K562 (cell line): ENCODE results near the gene CNGA4. TPM values are rescaled to one million over a fixed set of nuclear protein-coding genes. Genes with fewer than 3 reads are reported as not detected.

Experiments
- ATAC-seq: fragments of 200-7000 bp; cut with Tn5 transposase; 3 replicates; pipeline ENCODE4 v1.9.1; 2020; ENCODE audit warnings: moderate library complexity
- BruUV-seq: library from RNA; stranded (reverse); fragments of 400-500 nt; replicated peaks from 2 replicates; lab custom pipeline; 2021; lab: Mats Ljungman, UMichigan
- CTCF ChIA-PET: fragments of 300-600 bp; formaldehyde crosslinking; extraction: SDS; loops from one replicate; lab custom pipeline; 2021; ENCODE audit warnings: low intra/inter-chr PET ratio; lab: Yijun Ruan, JAX
- POLR2A ChIA-PET: fragments of 300-600, 350-650 bp; sonication (Branson Sonifier 250); formaldehyde crosslinking; extraction: SDS; loops from one replicate; lab custom pipeline; 2021; ENCODE audit warnings: antibody characterized with exemption, inconsistent platforms; lab: Yijun Ruan, JAX
- DNase-seq, 4 experiments: peaks; one replicate each; pipeline versions ENCODE4 v3.0.0 to v3.0.0-alpha.2; 2011 to 2018; ENCODE audit warnings: low spot score in 3 of 4, mixed read lengths in 3 of 4; ENCODE audit errors: extremely low read depth in 1 of 4
- FAIRE-seq: peaks from 2 replicates; lab custom pipeline; 2011; peaks lifted over from hg19 to GRCh38; lab: Jason Lieb, UNC
- H2AFZ ChIP-seq: 2 replicates; pipeline ENCODE4 v1.6.0; 2011; ENCODE audit warnings: low read depth, low read length, control low read depth, inconsistent platforms
- H3K27ac ChIP-seq: fragments of 200-600 bp; 3 replicates; pipeline ENCODE4 v1.8.0; 2011; ENCODE audit warnings: low read depth, mild to moderate bottlenecking, control low read depth, inconsistent platforms, low read length, moderate library complexity, mixed read lengths; ENCODE audit errors: extremely low read depth
- H3K27me3 ChIP-seq, 2 experiments: fragments of 300-600 bp in 1 of 2; 2 replicates in 1 of 2; 3 replicates in 1 of 2; pipeline versions ENCODE4 v1.6.0 to v1.8.0; 2011; ENCODE audit warnings: inconsistent platforms in 2 of 2, low read length in 2 of 2, mild to moderate bottlenecking in 1 of 2, mixed read lengths in 1 of 2, moderate library complexity in 1 of 2; ENCODE audit not compliant: control insufficient read depth in 2 of 2, insufficient read depth in 2 of 2
- H3K36me3 ChIP-seq: fragments of 300-600 bp; 3 replicates; pipeline ENCODE4 v1.8.0; 2011; ENCODE audit warnings: mild to moderate bottlenecking, low read length, inconsistent platforms; ENCODE audit not compliant: control insufficient read depth, insufficient read depth
- H3K4me1 ChIP-seq, 2 experiments: fragments of 200-600 bp in 1 of 2; replicated peaks in 1 of 2; 2 replicates in 1 of 2; 3 replicates in 1 of 2; pipeline versions ENCODE4 v1.5.1 to v1.8.0; 2011; ENCODE audit warnings: inconsistent platforms in 2 of 2, low read length in 2 of 2, mild to moderate bottlenecking in 1 of 2, mixed read lengths in 1 of 2, moderate library complexity in 1 of 2; ENCODE audit not compliant: control insufficient read depth in 2 of 2, insufficient read depth in 2 of 2
- H3K4me2 ChIP-seq: 2 replicates; pipeline ENCODE4 v1.6.1; 2011; ENCODE audit warnings: low read length, control low read depth, inconsistent platforms, mixed read lengths; ENCODE audit not compliant: insufficient read depth
- H3K4me3 ChIP-seq: fragments of 200-600 bp; sonication (generic), shearing (Covaris generic); 2 replicates; pipeline ENCODE4 v1.5.1; 2016; ENCODE audit warnings: control low read depth, inconsistent platforms
- H3K79me2 ChIP-seq: fragments of 200-600 bp; 3 replicates; pipeline ENCODE4 v1.8.0; 2011; ENCODE audit warnings: low read length, inconsistent platforms; ENCODE audit not compliant: control insufficient read depth, insufficient read depth
- H3K9ac ChIP-seq, 2 experiments: 2 replicates each; pipeline versions ENCODE4 v1.6.0 to v1.6.1; 2011; ENCODE audit warnings: low read depth in 2 of 2, low read length in 2 of 2, control low read depth in 1 of 2, inconsistent platforms in 1 of 2, mild to moderate bottlenecking in 1 of 2, mixed read lengths in 1 of 2; ENCODE audit not compliant: insufficient read depth in 1 of 2
- H3K9me1 ChIP-seq: one replicate; pipeline ENCODE4 v1.6.0; 2011; ENCODE audit warnings: inconsistent platforms, mild to moderate bottlenecking, low read length, moderate library complexity; ENCODE audit not compliant: control insufficient read depth, insufficient read depth
- H3K9me3 ChIP-seq: replicated peaks from 2 replicates; pipeline ENCODE4 v1.5.1; 2011; ENCODE audit warnings: low read depth, low read length, inconsistent platforms; ENCODE audit not compliant: control insufficient read depth, insufficient read depth
- H4K20me1 ChIP-seq: replicated peaks from 2 replicates; pipeline ENCODE4 v1.6.1; 2011; ENCODE audit warnings: low read length, inconsistent platforms, mixed read lengths; ENCODE audit not compliant: control insufficient read depth, insufficient read depth
- ARID4B ChIP-seq: sonication (generic); formaldehyde crosslinking; IDR thresholded peaks from 2 replicates; pipeline ENCODE4 v1.8.0; 2022; ENCODE audit warnings: mild to moderate bottlenecking, missing genetic modification reagents
- ATF3 ChIP-seq, 2 experiments: fragments of 450-650 bp in 1 of 2; sonication (generic) in 1 of 2; formaldehyde crosslinking in 1 of 2; IDR thresholded peaks in 1 of 2; conservative IDR thresholded peaks in 1 of 2; 2 replicates each; pipeline versions ENCODE4 v1.6.1 to v1.8.1; 2016 to 2023; ENCODE audit warnings: mild to moderate bottlenecking in 2 of 2, moderate library complexity in 2 of 2, inconsistent platforms in 1 of 2, missing genetic modification reagents in 1 of 2
- HIVEP1 ChIP-seq: fragments of 250-450 bp; sonication (Bioruptor Pico); IDR thresholded peaks from 2 replicates; pipeline ENCODE4 v1.4.0; 2020; ENCODE audit warnings: mild to moderate bottlenecking
- HMG20A ChIP-seq: fragments of 450-650 bp; formaldehyde crosslinking; conservative IDR thresholded peaks from 2 replicates; pipeline ENCODE4 v1.4.0; 2020; ENCODE audit warnings: mild to moderate bottlenecking, mixed read lengths
- MED1 ChIP-seq: sonication (generic); formaldehyde crosslinking; IDR thresholded peaks from 2 replicates; pipeline ENCODE4 v1.8.1; 2023; ENCODE audit warnings: missing genetic modification reagents, borderline replicate concordance
- NEUROD1 ChIP-seq: fragments of 150-350 bp; IDR thresholded peaks from 2 replicates; pipeline ENCODE4 v1.6.1; 2014; ENCODE audit warnings: borderline replicate concordance, low read length, low read depth; ENCODE audit not compliant: partially characterized antibody
- PKNOX1 ChIP-seq: fragments of 450-650 bp; IDR thresholded peaks from 2 replicates; pipeline ENCODE4 v1.6.1; 2016
- SMARCA5 ChIP-seq: fragments of 450-650 bp; IDR thresholded peaks from 2 replicates; pipeline ENCODE4 v1.6.1; 2016
- TAF7 ChIP-seq: fragments of 450-650 bp; IDR thresholded peaks from 2 replicates; pipeline ENCODE4 v1.6.1; 2016; ENCODE audit warnings: missing genetic modification characterization, missing compliant biosample characterization
- ZC3H11A ChIP-seq: IDR thresholded peaks from 2 replicates; pipeline ENCODE4 v1.6.1; 2012; ENCODE audit warnings: low read depth, low read length, improper control_type of control experiment
- ZNF121 ChIP-seq: sonication (generic); formaldehyde crosslinking; conservative IDR thresholded peaks from 2 replicates; pipeline ENCODE4 v1.8.0; 2022; ENCODE audit warnings: missing genetic modification reagents
- ZNF133 ChIP-seq: fragments of 250-450 bp; sonication (Bioruptor Pico); IDR thresholded peaks from 2 replicates; pipeline ENCODE4 v1.4.0; 2020; ENCODE audit warnings: mild to moderate bottlenecking
- ZNF583 ChIP-seq: fragments of 250-450 bp; sonication (Bioruptor Pico); IDR thresholded peaks from 2 replicates; pipeline ENCODE4 v1.4.0; 2020
- ZNF778 ChIP-seq: fragments of 450-650 bp; formaldehyde crosslinking; IDR thresholded peaks from 2 replicates; pipeline ENCODE4 v1.4.0; 2020; ENCODE audit warnings: mild to moderate bottlenecking, moderate library complexity
- WGBS: fragments of 100-300 bp; shearing (Covaris generic); methylation state at CpG from one replicate; pipeline ENCODE4 v1.1.6; 2016; ENCODE audit warnings: low coverage, mixed read lengths; ENCODE audit not compliant: insufficient coverage; ENCODE audit errors: missing lambda C conversion rate; 5-methylcytosine and 5-hydroxymethylcytosine counted together
- in situ Hi-C: fragments of 300-500 bp; cut with MboI; formaldehyde crosslinking; loops from 4 replicates; pipeline ENCODE4 v1.15.0; 2018; ENCODE audit warnings: inconsistent platforms, mixed read lengths
- intact Hi-C: fragments of 100-400 bp; cut with micrococcal nuclease; formaldehyde crosslinking; loops from 2 replicates; pipeline ENCODE4 v1.14.2; 2022
- polyA plus RNA-seq, 8 experiments: library from polyadenylated mRNA; depleted of rRNA in 4 of 8; stranded (reverse) in 5 of 8; unstranded in 3 of 8; fragments of >200 nt; fragmentation: Nextera tagmentation in 2 of 8; fragmentation: Illumina TruSeq in 1 of 8; extraction: Ambion mirVana in 2 of 8; extraction: Trizol in 1 of 8; gene quantifications; 2 replicates each; pipeline versions ENCODE4 v1.2.1 to v1.2.3, GENCODE V29; 2011 to 2014; ENCODE audit warnings: inconsistent platforms in 1 of 8, missing spikeins in 1 of 8
- total RNA-seq, 7 experiments: library from RNA; depleted of rRNA in 6 of 7; stranded (reverse); fragments of >200 nt in 6 of 7; fragmentation: Illumina TruSeq in 2 of 7; extraction: Trizol in 2 of 7; gene quantifications; 2 replicates each; pipeline versions ENCODE4 v1.2.1 to v1.2.3, GENCODE V29; 2011 to 2021; ENCODE audit warnings: low replicate concordance in 1 of 7

Gene CNGA4
- total and polyA plus RNA-seq, 9 of the 15 experiments (the other 6 are each of a cell fraction or from before 2014, with no cell fraction given) = 0.04 to 0.09 (median 0.06) TPM; not detected in 6

- no peak for TF ChIP-seq ARID4B (CRISPR knock-in tag)
- no peak for TF ChIP-seq HMG20A (CRISPR knock-in tag)
Measured at GRCh38 chr11:6216501-6216900, 22.4 kb upstream of the CNGA4 start (continued).

- H4K20me1 ChIP-seq = no peaks in the 10 kb centered on the region
- ATAC-seq (no peak), DNase-seq (no peak), FAIRE-seq (no peak)
- ChIA-PET POLR2A (interaction anchor here (0.9 kb wide), 1 partner anchor 13 kb away, joined by 3 read pairs; no protein-coding TSS in a partner anchor), CTCF (no interaction called here)
- peaks cover 0 to 3% of the 10 kb centered on the region in 2 experiments; a peak in 1 of 5 replicates for H3K4me1 ChIP-seq
- no peak overlapping the region for H3K9ac ChIP-seq
- H3K4me2 ChIP-seq = no peak overlapping the region
- H3K9me1 ChIP-seq = no peaks in the 10 kb centered on the region
- no TSS peak for BruUV-seq
- no peaks in the 10 kb centered on the region for H3K79me2 ChIP-seq
- H3K4me3 ChIP-seq = no peak overlapping the region
- intact Hi-C loops (no loop called here), in situ Hi-C loops (no loop called here)
- no peak overlapping the region for H3K27ac ChIP-seq
- H2AFZ ChIP-seq = no peak overlapping the region
- 89% methylated on average over 12 of the region's 19 CpGs for WGBS
- H3K9me3 ChIP-seq = no peaks in the 10 kb centered on the region
- H3K36me3 ChIP-seq = peaks cover 75% of the 10 kb centered on the region; the same call in 2 of the 3 replicates
- no peaks in the 10 kb centered on the region for H3K27me3 ChIP-seq
- no peak for TF ChIP-seq HMG20A (CRISPR knock-in tag)
- no peak for TF ChIP-seq SMARCA5
- no peak for TF ChIP-seq ATF3 (IDR thresholded peaks at IDR 0.05)
- no peak for TF ChIP-seq ATF3 (CRISPR knock-in tag; conservative IDR thresholded peaks at IDR 0.05)
- TF ChIP-seq ZNF778 (CRISPR knock-in tag) = no peak
- TF ChIP-seq ZNF133 = no peak
- TF ChIP-seq MED1 (CRISPR knock-in tag) = no peak
- TF ChIP-seq NEUROD1 = no peak
- TF ChIP-seq PKNOX1 = no peak
- no peak for TF ChIP-seq ZNF583 (CRISPR knock-in tag)
- TF ChIP-seq ZNF121 (CRISPR knock-in tag) = no peak
- TF ChIP-seq TAF7 (tag) = no peak
- TF ChIP-seq ZC3H11A = no peak
- no peak for TF ChIP-seq HIVEP1 (CRISPR knock-in tag)
Measured at GRCh38 chr11:6217722-6218121, 21.2 kb upstream of the CNGA4 start.
